ENCODE results near the gene SOBP. TPM values are rescaled to one million over a fixed set of nuclear protein-coding genes. Genes with fewer than 3 reads are reported as not detected.
A peak's percentile ranks its signal among the peaks of the same experiment; 100 is the strongest.

Gene SOBP
- polyA plus RNA-seq, 3 donors, result 10.4 to 12.0 (median 10.6) TPM

DNA sequence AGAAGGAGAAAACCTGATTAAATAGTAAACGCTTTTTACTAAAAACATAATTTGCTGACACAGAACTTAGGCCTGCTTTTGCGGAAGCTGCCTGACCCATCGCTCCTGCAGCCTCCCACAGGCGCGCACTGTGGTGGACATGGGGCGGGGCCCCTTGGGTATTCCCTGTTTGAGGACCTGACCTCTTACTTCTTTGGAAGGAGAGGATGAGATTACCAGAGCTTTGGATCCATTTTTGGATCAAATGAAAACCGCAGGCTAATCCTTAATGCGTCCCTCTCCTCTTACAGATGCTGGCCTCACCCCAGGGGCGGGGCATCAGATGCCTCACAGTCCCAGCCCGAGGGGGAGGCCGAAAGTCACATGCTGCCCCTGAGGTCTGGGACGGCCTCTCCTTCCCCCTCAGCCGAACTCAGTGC, 183.2 kb downstream of the SOBP start:
- DNase-seq (ENCODE audit: low read depth in 3 of 3, low spot score in 2 of 3), result no peak

DNA sequence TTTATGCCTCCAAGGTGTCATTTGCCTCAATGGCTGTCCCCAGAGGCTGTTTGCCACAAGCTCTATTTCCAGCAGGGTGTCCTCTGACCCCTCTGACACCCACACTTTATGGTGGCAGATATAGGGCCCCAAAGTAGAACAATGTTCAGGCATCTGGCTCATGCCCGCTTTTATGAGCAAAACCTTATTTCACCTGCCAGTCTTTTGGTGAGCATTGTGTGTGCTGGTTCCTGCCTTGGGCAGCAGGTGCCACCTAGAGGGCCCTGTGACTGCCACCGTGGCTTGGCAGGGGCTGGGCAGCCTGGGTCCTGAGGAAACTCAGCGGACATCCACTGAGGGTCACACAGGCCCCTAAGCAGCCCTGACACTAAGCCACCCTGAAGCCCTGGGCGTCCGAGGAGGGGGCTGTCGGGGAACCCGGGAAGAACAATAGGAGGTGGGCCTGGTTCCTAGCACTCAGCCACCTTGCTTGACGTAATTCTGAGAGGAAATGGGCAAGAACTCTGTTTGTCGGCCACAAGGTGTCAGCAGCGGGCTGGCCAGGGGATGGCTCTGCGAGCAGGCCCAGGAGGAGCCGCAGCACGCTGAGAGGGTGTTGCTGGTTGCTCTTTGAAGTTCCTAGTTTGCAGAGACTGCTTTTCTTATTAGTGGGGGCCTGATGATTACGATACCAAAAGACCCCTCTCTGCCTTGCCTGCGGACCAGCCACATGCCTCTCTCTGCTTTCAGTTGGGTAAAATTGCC, 185.2 kb downstream of the SOBP start:
- DNase-seq (ENCODE audit: low read depth in 3 of 3, low spot score in 2 of 3), result peak in 1 of 3 donors; percentile 80

DNA sequence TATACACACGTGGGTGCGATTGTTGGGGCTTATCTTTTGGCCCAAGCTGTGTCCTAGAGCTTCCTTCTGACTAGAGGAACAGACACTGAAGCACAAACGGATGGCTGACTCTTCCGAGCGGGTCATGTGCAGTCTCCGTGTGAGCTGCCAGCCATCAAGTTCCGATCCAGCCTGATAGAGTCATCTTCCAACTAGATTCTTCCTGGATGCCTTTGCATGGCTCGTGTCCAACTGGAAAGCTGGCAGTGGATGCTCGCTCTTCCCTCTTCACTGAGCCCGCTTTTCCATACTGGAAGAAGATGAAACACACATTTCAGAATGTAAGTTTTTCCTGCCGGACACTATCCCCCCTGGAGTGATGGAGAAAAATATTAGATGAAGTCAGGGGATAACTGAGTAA, 186.1 kb downstream of the SOBP start:
- DNase-seq (ENCODE audit: low read depth in 3 of 3, low spot score in 2 of 3), result no peak

GRCh38 chr6:107677399-107677798, 187.5 kb downstream of the SOBP start:
- DNase-seq (ENCODE audit: low read depth in 3 of 3, low spot score in 2 of 3), result no peak

GRCh38 chr6:107679457-107679856, 189.5 kb downstream of the SOBP start:
- no peak for DNase-seq (ENCODE audit: low read depth in 3 of 3, low spot score in 2 of 3)

DNA sequence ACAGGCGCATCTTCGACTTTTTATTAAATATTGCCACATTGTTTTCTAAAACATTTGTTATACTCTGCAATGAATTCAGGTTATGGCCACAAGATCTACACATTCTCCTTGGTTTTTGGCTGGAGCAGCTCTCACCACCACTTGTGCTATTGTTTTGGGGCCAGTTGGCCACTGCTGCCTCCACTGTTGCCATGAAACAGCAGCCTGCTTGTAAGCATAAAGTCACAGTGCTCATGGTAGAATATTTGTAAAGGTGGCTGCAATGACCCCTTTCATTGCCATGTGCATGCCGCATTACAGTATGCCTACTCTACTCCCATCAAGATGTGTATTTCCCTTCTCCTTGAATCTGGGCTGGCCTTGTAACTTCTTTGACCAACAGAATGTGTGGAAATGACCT, 192.8 kb downstream of the SOBP start:
- DNase-seq (ENCODE audit: low read depth in 3 of 3, low spot score in 2 of 3), result no peak

- no peak for DNase-seq (ENCODE audit: low read depth in 3 of 3, low spot score in 2 of 3)
These were observed 193.3 kb downstream of the SOBP start for GRCh38 chr6:107683183-107683582.

DNA sequence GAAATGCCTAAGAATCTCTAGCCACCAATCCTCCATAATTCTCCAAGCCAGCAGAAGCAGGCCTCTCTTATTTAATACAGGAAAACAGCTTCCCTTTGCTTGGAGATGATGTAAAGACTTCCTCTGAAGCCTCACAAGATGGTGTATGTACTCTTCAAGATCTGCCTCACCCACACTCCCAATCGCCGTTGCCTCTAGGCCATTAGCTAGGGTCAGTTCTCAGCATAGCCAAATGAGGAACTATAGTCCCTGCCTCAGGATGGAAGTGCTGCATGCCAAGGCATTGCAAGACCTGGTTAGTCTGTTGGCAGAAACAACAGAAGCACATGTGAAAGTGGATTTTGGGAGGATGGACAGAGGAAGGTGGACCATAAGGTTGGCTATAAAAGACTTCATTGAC, 195.1 kb downstream of the SOBP start:
- no peak for DNase-seq (ENCODE audit: low read depth in 3 of 3, low spot score in 2 of 3)

GRCh38 chr6:107689190-107689589, 199.3 kb downstream of the SOBP start:
- no peak for DNase-seq (ENCODE audit: low read depth in 3 of 3, low spot score in 2 of 3)

- peak in 1 of 3 donors; percentile 69 for DNase-seq (ENCODE audit: low read depth in 3 of 3, low spot score in 2 of 3)
These were observed 200.2 kb downstream of the SOBP start for GRCh38 chr6:107689951-107690642.

DNA sequence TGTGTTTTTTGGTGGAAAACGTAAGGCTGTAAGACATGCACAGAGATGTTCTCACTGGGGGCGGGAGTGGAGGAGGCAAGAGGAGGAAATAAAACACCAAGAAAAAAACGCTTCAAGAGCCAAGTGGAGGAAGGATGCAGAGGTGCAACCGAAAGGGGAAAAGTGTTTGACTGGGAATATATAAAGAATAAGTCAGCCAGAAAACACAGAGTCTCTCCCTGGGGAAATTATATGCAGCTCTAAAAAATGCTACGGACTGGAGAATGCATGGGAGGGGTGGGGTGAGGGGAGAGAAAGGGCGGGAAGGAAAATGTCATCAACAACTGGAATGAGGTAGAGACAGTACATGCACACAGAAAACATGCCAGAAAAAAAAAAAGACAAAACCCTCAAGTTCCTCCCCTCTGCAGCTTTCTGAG, 200.7 kb downstream of the SOBP start:
- DNase-seq (ENCODE audit: low read depth in 3 of 3, low spot score in 2 of 3), result no peak

GRCh38 chr6:107691062-107691751, 201.3 kb downstream of the SOBP start:
- peak in 1 of 3 donors; percentile 64 for DNase-seq (ENCODE audit: low read depth in 3 of 3, low spot score in 2 of 3)

- DNase-seq (ENCODE audit: low read depth in 3 of 3, low spot score in 2 of 3), result no peak
These were observed 202.4 kb downstream of the SOBP start for GRCh38 chr6:107692351-107692750.

DNA sequence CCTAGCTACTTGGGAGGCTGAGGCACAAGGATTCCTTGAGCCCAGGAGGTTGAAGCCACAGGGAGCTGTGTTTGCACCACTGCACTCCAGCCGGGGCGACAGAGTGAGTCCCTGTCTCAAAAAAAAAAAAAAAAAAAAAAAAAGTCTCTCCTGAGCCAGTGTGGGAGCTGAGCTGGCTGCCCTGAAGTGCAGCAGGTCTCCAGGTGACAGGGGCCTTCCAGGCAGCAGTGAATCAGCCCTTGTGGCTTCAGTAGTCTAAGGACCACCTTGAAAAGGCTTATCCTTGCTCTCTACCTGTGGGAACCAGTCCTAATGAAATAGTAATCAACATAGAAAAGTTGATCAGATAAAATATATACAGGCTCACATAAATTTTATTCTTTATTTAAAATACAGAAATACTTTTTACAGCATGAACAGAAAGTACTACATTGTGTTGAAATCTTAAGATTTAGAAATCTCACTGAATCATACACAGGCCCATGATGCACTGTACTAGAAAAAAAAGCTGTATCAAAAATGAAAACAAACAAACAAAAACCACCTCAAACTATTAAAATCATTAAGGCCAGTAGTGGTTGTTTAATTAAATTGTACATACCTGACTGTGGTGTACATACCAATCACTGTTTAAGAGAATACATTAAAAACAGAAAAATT, 205.3 kb downstream of the SOBP start:
- DNase-seq (ENCODE audit: low read depth in 3 of 3, low spot score in 2 of 3), result no peak

DNA sequence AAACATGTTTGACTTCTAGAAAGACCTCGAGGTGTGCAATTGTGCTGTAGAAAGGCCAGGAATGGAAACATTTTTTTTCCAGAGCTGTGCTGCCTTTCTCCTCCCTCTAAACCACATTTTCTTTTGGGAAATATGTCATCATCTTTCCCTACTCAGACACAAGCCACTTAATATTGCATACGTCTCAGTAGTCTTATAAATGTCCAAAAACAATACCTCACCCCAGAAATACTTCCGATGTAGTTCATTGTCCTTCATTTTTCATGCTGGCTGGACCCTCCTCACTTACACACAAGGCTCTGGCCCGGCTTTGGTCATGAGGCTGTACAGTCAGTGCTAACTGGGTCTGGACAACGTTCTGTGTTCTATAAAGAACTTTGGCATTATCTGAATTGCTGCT, 207.8 kb downstream of the SOBP start:
- no peak for DNase-seq (ENCODE audit: low read depth in 3 of 3, low spot score in 2 of 3)

- no peak for DNase-seq (ENCODE audit: low read depth in 3 of 3, low spot score in 2 of 3)
These were observed 208.2 kb downstream of the SOBP start for GRCh38 chr6:107698146-107698545.

DNA sequence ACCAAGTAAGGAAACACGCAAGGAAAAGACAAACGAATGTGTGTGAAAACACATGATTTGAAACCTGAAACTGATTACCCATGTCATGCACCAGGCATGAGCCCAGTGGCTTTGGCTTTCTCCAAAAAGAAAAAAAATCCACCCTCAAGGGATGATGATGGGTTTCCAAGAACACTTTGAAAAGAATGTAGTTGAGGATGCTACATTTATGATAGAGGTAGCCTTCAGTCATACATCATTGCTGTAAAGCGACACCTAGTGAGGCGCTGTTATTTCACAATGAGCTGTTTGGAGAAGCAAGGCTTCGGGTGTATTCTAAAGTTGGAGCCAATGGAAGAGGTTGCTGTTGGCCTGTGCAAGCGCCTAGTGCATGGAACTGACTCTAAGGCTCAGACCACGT, 209.3 kb downstream of the SOBP start:
- no peak for DNase-seq (ENCODE audit: low read depth in 3 of 3, low spot score in 2 of 3)

- no peak for DNase-seq (ENCODE audit: low read depth in 3 of 3, low spot score in 2 of 3)
These were observed 209.9 kb downstream of the SOBP start for GRCh38 chr6:107699697-107700325.

- no peak for DNase-seq (ENCODE audit: low read depth in 3 of 3, low spot score in 2 of 3)
These were observed 213.7 kb downstream of the SOBP start for GRCh38 chr6:107703606-107704005.

GRCh38 chr6:107704347-107705013, 214.6 kb downstream of the SOBP start:
- DNase-seq (ENCODE audit: low read depth in 3 of 3, low spot score in 2 of 3), result peak in 2 of 3 donors; percentile 57 to 72
